Astrocyte (in vitro differentiated cells and primary cell): Measurements from ENCODE around the gene ENG.

Source experiments
- EZH2 ChIP-seq: IDR thresholded peaks from 2 replicates; pipeline ENCODE4 v1.6.1; 2012; ENCODE audit warnings: mild to moderate bottlenecking, low read length, inconsistent platforms; ENCODE audit not compliant: insufficient read depth
- TF ChIP-seq, protein P1 (sequence below): IDR thresholded peaks from 2 replicates; pipeline ENCODE4 v1.5.1; 2011; ENCODE audit warnings: low read depth, mild to moderate bottlenecking, inconsistent platforms, low read length, moderate library complexity; ENCODE audit not compliant: insufficient read depth

DNA sequence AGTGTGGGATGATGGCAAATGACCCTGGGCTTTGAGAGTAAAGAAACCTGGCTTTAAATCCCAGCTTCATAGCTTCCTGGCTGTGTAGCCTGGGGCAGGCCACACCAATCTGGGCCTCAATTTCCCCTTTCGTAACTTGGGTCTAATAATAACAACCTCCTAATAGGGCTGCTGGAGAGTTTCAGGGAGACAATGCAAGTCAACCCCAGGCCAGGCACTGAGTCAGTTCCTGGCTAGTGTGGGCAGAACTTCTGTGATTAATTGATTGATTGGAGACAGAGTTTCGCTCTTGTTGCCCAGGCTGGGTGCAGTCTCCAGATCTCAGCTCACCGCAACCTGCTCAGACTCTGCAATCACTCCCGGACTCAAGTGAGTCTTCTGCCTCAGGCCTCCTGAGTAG lies 72.7 kb downstream of the ENG start:
- no peak for TF ChIP-seq EZH2
- TF ChIP-seq, protein P1, sequence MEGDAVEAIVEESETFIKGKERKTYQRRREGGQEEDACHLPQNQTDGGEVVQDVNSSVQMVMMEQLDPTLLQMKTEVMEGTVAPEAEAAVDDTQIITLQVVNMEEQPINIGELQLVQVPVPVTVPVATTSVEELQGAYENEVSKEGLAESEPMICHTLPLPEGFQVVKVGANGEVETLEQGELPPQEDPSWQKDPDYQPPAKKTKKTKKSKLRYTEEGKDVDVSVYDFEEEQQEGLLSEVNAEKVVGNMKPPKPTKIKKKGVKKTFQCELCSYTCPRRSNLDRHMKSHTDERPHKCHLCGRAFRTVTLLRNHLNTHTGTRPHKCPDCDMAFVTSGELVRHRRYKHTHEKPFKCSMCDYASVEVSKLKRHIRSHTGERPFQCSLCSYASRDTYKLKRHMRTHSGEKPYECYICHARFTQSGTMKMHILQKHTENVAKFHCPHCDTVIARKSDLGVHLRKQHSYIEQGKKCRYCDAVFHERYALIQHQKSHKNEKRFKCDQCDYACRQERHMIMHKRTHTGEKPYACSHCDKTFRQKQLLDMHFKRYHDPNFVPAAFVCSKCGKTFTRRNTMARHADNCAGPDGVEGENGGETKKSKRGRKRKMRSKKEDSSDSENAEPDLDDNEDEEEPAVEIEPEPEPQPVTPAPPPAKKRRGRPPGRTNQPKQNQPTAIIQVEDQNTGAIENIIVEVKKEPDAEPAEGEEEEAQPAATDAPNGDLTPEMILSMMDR, result no peak
